ENCODE measurements around the gene SPIN2A.

SPIN2A gene

GRCh38 chrX:57156397-57157049, 19.3 kb upstream of the SPIN2A start:
- no peak for TF ChIP-seq FOXP2 (optimal IDR thresholded peaks at IDR 0.05; ENCODE audit: borderline replicate concordance, extremely low read depth, extremely low read length, insufficient read depth)
- TF ChIP-seq REST (IDR thresholded peaks at IDR 0.05; ENCODE audit: insufficient read depth in 1 of 2, low read depth in 2 of 2, low read length in 2 of 2) = no peak
- no peak for TF ChIP-seq TAF1 (IDR thresholded peaks at IDR 0.05; ENCODE audit: borderline replicate concordance, insufficient read depth, low read length)
- no peak for TF ChIP-seq SIN3A (IDR thresholded peaks at IDR 0.05; ENCODE audit: borderline replicate concordance, insufficient read depth, low read length)
- TF ChIP-seq POLR2AphosphoS5 (IDR thresholded peaks at IDR 0.05; ENCODE audit: low read depth, low read length) = no peak

- no peak for TF ChIP-seq REST (IDR thresholded peaks at IDR 0.05; ENCODE audit: insufficient read depth in 1 of 2, low read depth in 2 of 2, low read length in 2 of 2)
- no peak for TF ChIP-seq TAF1 (IDR thresholded peaks at IDR 0.05; ENCODE audit: borderline replicate concordance, insufficient read depth, low read length)
- TF ChIP-seq POLR2AphosphoS5 (IDR thresholded peaks at IDR 0.05; ENCODE audit: low read depth, low read length) = no peak
- no peak for TF ChIP-seq SIN3A (IDR thresholded peaks at IDR 0.05; ENCODE audit: borderline replicate concordance, insufficient read depth, low read length)
- no peak for TF ChIP-seq FOXP2 (optimal IDR thresholded peaks at IDR 0.05; ENCODE audit: borderline replicate concordance, extremely low read depth, extremely low read length, insufficient read depth)
These were observed 18.0 kb upstream of the SPIN2A start for GRCh38 chrX:57155171-57155570.

- TF ChIP-seq FOXP2 (optimal IDR thresholded peaks at IDR 0.05; ENCODE audit: borderline replicate concordance, extremely low read depth, extremely low read length, insufficient read depth) (no peak), REST (IDR thresholded peaks at IDR 0.05; ENCODE audit: insufficient read depth in 1 of 2, low read depth in 2 of 2, low read length in 2 of 2) (no peak), POLR2AphosphoS5 (IDR thresholded peaks at IDR 0.05; ENCODE audit: low read depth, low read length) (no peak), TAF1 (IDR thresholded peaks at IDR 0.05; ENCODE audit: borderline replicate concordance, insufficient read depth, low read length) (no peak), SIN3A (IDR thresholded peaks at IDR 0.05; ENCODE audit: borderline replicate concordance, insufficient read depth, low read length) (no peak)
These were observed 1.5 kb upstream of the SPIN2A start for GRCh38 chrX:57138674-57139073.

GRCh38 chrX:57137501-57137900, 304 bp upstream of the SPIN2A start:
- TF ChIP-seq POLR2AphosphoS5 (IDR thresholded peaks at IDR 0.05; ENCODE audit: low read depth, low read length) = no peak
- TF ChIP-seq REST (IDR thresholded peaks at IDR 0.05; ENCODE audit: insufficient read depth in 1 of 2, low read depth in 2 of 2, low read length in 2 of 2) = no peak
- TF ChIP-seq SIN3A (IDR thresholded peaks at IDR 0.05; ENCODE audit: borderline replicate concordance, insufficient read depth, low read length) = no peak
- no peak for TF ChIP-seq FOXP2 (optimal IDR thresholded peaks at IDR 0.05; ENCODE audit: borderline replicate concordance, extremely low read depth, extremely low read length, insufficient read depth)
- TF ChIP-seq TAF1 (IDR thresholded peaks at IDR 0.05; ENCODE audit: borderline replicate concordance, insufficient read depth, low read length) = no peak

Data from PFSK-1 (cell line).